GM19455 (cell line): ENCODE results near the gene KRTAP5-6.

Source experiments
- ATAC-seq: cut with Tn5 transposase; IDR thresholded peaks from one replicate; pipeline ENCODE4 v1.9.1; 2021; ENCODE audit not compliant: unreplicated experiment

Gene KRTAP5-6, protein sequence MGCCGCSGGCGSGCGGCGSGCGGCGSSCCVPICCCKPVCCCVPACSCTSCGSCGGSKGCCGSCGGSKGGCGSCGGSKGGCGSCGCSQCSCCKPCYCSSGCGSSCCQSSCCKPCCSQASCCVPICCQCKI

DNA sequence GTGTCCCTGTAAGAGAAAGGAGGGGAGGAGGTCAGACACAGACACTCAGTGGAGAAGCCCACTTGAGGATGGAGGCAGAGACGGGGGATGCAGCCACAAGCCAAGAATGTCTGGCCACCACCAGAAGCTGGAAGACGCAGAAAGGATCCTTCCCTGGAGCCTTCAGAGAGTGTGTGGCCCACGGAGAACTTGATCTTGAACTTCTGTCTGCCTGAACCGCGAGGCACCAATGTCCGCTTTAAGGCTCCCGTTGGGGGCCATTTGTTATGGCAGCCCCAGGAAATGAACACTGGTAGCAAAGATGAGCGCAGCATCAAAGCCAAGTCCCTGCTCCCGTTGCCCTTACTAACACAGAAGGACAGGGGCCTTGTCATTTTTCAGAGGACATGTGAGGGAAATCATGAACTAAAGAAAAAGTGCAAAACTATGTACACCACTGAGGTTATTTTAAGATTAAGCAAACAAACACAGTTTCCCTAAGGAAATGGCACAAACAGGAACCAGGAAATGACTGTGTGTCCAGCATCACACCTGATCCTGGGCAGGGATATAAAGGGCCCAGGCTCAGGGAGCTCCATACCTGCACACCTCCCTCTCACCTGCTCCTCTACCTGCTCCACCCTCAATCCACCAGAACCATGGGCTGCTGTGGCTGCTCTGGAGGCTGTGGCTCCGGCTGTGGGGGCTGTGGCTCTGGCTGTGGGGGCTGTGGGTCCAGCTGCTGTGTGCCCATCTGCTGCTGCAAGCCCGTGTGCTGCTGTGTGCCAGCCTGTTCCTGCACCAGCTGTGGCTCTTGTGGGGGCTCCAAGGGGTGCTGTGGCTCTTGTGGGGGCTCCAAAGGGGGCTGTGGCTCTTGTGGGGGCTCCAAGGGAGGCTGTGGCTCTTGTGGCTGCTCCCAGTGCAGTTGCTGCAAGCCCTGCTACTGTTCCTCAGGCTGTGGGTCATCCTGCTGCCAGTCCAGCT is at the start of gene KRTAP5-6:
TSS of gene KRTAP5-6 (plus strand) at position 588 of the 963 bp plus-strand sequence. CDS start at position 639, 51 bp downstream.
- no peak for ATAC-seq

DNA sequence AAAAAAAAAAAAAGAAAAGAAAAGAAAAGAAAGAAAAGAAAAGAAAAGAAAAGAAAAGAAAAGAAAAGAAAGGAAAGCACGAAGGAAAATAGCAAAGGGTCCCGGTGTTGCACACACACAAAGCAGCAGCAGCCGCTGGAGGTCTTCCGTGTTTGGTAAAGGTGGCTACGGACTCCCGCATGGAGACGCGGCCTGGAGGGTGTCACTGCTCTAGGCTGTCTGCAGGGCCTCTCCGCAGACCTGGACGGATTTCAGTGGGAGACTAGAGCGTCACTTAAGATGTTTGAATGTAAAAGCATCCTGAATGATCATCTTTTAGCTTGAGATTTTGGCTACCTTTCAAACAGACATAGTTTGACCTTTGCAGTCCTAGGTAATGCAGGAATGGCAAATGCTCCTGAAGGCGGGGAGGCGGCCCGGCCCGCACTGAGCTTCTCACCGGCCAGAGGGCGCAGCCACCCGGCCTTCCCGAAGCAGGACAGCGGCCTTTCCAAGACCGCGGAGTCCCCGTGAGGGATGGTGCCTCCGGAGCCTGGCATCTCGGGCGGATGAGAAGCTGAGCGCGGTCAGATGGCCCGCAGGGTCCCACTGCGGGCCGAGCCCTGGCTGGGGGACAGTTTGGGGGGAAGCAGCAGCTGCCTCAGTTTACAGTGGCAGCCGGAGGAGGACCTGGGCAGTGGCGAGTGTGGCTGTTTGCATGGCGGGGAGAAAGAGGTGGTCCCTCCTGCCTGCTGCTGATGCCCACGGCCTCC is 48.9 kb upstream of the KRTAP5-6 start:
- ATAC-seq: no peak

DNA sequence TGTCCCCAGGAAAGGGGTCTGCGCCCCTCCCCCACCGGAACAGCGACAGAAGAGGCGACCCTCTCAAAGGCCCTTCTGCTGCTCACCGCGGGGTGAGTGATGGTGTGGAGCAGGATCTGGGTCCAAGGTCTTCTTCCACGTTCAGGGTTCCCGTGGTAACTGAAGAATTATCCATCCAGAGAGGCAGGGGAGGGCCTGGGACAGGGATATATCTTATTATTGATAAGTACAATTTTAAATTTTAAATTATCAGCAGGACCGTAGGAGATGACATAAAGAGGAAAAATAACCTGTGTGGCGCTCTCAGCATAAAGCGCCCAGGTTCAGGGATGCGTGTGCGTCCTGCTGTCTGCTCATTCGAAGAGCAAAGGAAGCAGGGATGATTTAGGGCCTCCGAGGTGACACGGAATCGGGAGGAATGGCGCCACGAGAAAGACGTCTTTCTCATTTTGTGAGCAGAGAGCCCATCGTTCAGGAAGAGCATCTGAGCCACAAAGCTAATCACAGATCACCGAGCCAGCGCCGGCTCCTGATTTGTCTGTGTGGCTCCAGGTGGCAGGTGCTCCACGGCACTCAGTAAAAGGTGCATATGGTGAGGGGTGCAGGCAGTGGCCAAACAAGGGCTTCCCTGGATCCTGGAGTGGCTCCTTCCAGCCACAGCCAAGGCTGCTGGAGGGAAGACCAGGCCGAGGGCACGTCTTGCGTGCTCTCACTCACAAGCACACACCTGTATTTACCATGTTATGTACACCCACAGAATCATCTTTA is 48.2 kb upstream of the KRTAP5-6 start:
- ATAC-seq: no peak

DNA sequence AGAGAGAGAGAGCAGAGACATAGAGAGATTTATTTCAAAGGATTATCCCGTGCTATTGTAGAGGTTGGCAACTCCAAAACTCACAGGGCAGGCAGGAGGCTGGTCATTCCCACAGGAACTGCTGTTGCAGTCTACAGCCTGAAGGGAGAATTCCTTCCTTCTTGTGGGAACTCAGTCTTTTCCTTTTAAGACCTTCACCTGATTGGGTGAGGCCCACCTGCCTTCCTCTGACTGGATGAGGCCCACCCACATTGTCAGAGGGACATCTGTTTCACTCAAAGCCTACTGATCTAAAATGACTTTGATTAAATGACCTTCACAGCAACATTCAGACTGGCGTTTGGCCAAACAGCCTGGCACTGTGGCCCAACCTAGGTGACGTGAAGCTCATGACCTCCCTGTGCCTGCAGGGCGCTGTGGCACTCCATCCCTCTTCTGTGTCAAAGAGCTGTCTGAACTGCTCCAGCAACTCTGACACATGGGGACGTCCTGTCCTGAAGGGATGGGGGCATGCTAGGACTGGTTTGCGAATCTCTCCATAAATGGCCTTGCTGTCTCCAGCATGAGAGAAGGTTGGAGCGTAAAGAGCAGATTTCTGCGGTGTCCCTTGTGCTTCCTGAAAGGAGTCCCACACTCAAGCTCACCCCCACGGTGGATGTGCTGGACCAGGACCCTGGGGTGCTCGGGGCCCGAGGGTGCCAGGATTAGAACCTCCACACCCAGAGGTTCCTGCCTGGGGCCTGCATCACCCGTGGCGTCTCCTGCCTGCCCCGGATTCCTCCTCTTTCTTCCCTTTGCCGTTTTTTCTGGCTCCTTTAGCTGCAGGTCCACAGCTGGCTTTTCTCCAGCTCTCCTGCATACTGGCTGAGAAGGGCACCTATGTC is 46.7 kb upstream of the KRTAP5-6 start:
- ATAC-seq: no peak

DNA sequence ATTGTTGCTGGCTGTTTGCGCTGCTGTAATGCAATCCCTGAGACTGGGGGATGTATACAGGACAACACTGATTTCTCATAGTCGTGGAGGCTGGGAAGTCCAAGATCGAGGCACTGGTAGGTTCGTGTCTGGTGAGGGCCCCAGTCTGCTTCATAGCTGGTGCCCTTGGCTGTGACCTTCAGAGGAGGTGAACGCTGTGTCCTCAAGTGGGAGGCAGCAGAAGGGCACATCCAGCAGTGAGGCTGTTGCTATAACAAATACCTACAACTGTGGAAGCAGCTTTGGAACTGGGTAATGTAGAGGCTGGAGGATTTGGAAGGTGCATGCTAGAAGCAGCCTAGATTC is 46.1 kb upstream of the KRTAP5-6 start:
- ATAC-seq: no peak

DNA sequence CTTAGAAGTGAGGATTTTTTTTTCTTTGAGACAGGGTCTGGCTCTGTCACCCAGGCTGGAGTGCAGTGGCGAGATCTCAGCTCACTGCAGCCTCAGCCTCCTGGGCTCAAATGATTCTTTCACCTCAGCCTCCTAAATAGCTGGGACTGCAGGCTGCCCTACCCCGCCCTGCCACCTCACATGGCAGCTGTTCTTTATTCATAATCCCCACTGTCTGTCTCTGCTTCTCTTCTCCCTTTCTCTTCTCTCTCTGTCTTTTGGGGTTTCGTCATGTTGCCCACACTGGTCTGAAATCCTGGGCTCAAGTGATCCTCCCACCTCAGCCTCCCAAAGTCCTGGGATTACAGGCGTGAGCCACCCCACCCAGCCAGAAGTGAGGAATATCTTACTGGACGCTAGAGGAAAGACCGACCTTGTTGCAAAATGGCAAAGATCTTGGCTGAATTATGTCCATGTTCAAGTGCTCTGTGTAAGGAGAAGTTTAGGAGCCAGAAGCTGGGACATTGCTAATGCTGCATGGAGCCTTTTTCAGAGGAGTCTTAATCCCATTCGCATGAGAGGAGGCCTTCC is 45.5 kb upstream of the KRTAP5-6 start:
- no peak for ATAC-seq

DNA sequence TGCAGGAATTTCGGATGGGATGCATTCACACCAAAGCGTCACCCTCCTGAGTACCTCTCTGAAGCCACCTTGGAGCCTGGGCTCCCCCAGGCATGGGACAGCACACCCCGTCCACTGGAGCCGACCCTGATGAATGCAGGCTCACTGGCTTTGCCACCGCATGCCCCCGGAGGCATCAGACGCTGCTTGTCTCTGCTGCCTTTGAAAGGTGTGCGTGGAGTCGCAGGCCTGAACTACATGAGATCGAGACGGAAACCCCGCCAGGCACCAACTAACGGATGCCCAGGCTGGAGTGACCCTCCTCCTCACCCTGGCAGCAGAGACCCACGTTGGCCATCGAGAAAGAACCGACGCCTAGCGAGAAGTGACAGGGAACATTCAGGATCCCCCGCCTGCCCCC is 45.0 kb upstream of the KRTAP5-6 start:
- ATAC-seq: no peak

DNA sequence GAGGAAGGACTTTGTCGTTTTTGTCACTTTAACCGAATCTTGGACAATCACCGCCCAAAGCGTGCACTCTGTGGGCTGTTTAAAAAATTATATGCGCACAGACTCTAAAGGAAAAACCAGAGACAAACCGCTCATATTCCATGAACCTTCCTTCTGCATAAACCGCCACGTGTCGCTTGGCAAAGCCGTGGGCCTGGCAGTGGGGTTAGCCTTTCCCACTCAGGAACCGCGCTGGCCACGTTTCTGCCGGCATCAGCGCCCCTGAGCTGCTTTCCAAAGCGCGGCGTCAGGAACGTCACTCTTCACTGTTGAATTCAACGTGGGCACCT is 44.6 kb upstream of the KRTAP5-6 start:
- ATAC-seq: no peak

DNA sequence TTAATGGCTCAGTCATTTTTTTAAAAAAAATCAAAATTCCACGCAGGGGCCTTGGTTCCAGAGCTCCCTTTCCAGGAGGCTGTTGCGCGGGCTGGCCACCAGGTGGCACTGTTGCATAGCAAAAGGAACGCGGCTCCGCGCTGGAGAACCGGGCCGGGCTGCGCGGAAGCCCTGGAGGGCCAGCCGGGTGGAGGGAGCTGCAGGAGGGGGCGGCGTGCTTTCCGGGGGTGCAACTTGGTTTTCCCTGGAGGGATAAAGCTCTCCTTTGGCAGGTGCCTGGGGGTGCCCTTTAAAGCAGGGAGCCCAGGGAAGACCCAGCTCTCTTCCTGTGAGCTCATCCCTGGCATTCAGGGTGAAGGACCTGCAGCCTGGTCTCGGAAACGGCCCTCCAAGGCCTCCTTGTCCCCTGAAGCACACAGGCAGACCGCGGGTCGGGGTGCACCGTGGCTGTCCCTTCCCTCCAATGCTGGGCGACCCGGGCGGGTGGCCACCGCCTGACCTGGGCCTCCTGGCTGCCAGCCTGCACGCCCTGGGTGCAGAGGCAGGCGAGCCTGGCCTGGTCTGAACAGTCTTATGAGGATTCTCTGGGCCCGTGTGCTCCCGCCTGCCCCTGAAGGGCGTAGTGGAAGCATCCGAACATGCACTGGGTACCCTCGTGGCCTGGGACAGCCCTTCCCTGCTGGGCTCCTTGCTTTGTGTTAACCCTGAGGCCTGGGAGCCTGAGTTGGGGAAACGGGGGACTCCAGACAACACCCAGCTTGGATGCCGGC is 44.0 kb upstream of the KRTAP5-6 start:
- no peak for ATAC-seq

DNA sequence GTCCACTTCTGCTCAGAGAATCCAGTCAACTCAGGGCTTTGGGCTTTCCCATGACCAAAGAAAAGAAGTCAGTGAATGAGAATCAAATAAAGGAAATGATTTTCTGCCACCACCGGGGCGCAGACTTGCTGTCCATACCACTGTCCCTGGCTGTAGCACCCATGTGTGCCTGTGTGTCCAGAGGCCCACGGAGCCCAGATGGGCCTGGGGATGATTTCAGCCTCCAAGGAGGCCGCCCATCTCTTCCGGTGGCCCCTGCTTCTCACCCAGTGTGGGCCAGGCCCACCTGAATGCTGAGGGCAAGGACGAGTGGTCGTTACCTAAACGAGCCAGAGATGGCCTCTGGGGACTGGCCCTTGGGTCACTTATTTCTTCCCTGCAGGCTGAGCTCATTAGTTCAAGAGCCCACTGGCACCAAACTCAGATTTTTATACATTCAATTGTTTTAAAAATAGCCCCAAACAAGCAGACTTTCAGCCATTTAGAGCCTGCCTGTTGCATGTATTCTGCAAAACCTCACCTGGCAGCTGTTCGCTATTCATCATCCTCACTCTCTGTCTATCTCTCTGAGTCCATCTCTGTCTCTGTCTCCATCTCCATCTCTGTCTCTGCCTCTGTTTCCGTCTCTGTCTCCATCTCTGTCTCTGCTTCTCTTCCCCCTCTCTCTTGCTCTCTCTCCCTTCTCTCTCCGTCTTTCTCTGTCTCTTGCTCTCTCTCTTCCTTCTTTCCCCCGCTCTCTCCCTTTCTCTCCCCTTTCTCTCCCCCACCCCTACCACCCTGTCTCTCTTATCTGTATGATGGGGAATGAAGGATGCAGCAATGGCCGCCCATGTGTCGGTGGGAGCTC is 43.2 kb upstream of the KRTAP5-6 start:
- ATAC-seq: no peak

DNA sequence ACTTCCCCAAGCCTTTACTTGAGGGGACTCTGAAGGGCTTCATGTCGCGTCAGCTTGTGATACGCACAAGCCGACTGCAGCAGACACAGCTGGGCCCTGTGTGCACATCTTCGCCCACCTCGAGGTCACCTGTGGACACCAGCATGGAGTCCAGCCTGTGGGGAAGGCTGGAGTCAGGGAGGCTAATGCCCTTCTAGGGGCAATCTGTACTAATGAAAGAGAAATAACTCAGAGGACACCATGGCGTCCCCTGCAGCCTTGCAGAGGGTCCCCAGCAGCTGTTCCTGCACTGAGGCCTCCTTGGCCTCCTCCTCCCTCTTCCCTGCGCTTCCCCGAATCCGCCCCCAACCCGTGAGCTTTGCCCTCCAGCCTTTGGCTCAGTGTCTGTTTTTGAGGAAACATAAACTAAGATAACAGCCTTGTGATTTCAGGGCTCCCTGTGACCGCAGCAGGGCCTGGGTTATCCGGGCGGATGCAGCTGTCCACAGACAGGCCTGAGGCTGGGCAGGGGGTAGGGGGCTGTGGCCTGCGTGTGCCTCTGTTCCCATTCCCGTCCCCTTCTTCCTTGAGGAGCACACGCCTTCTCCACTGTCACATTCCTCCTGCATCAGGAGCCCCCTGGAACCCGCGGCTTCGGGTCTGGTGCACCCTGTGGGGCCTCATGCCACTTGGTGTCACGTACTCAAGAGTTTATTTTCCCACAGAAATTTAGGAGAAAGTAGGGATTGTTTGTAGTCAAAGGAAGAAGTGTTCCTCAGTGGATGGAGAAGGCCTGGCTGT is 42.4 kb upstream of the KRTAP5-6 start:
- ATAC-seq: no peak

DNA sequence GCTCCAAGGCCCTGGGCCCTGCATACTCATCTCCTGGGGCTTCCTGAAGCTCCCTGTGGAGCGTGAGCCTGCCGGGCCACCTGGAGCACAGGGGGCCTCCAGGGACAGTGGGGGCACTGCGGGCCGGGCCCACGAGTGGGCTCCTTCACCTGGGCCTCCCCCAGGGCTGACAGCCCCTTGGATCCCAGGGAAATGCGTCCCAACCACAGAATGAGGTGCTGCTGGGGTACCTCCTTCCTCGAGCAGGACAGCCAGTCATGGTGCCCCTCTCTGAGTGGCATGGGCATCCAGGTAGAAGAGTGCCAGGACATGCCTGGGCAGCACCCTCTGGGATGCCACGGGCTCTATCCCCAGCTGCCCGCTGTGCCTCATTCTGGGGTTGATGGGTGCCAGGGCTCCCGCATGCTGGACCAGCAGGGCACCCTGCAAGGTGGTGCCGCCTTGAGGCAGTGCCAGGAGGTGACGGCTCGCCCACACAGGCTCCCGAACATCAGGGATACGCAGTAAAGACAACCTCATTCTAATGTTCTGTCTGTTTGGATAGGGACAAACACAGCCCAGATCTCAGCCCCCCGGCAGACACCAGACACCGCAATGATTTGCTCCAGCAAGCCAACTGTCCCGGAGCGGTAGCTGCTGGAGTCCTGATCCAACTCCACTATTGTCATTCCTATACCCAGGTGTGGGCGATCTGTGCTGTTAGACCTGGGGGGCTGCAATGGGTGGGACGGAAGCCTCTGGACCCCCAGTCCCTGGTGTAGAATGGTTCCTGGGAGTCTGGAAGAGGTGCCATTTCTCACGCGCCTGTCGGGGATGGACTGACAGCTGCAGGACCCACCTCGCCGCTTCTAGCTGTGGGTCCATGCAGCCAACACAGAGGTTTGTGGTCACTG is 41.6 kb upstream of the KRTAP5-6 start:
- no peak for ATAC-seq

DNA sequence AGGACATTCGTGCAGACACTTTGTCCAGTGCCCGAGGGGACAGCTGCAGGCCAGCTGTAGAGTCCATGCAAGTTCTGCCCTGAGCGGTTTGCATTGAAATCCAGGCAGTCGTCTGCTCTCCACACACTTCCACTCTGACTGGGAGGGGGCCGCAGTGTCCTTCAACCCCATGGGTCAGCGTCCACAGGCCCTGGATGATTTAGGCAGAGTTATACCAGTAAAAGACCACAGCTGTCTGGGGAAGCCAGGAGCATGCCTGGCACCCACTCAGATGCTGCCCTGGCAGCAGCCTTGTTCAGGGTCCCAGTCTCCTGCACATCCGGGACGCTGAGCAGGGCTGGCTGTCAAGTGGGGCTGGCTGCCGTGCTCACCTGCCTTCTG is 40.9 kb upstream of the KRTAP5-6 start:
- no peak for ATAC-seq

DNA sequence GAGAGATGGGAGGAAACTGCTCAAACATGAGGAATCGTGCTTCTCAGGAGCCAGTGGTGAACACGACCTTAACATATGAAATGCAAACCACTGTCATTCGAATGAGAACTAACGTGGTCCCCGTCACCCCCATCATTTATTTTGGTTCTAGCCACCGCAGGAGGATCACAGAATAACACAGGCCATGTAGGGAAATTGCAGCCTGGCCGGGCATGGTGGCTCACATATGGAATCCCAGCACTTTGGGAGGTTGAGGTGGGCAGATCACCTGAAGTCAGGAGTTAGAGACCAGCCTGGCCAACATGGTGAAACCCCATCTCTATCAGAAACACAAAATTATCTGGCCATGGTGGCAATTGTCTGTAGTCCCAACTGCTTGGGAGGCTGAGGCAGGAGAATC is 40.3 kb upstream of the KRTAP5-6 start:
- ATAC-seq: no peak

DNA sequence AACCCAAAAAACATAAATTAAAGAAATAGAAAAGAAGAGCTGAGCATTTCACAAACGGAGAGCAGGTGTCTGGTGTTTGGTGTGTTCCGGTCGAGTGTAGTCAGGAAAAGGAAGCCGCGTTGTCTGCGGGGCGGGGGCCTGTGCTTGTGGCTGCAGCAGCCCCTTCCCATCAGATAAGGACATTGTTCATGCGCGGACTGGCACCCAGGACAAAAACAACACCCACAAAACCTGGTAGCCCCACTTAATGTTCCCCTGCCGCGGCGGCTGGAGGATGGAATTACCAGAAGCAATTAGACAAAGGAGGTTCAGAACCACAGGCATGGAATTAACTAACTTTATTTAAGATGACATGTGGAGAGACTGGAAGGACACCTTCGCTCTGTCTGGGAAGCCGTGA is 37.5 kb upstream of the KRTAP5-6 start:
- ATAC-seq: no peak

DNA sequence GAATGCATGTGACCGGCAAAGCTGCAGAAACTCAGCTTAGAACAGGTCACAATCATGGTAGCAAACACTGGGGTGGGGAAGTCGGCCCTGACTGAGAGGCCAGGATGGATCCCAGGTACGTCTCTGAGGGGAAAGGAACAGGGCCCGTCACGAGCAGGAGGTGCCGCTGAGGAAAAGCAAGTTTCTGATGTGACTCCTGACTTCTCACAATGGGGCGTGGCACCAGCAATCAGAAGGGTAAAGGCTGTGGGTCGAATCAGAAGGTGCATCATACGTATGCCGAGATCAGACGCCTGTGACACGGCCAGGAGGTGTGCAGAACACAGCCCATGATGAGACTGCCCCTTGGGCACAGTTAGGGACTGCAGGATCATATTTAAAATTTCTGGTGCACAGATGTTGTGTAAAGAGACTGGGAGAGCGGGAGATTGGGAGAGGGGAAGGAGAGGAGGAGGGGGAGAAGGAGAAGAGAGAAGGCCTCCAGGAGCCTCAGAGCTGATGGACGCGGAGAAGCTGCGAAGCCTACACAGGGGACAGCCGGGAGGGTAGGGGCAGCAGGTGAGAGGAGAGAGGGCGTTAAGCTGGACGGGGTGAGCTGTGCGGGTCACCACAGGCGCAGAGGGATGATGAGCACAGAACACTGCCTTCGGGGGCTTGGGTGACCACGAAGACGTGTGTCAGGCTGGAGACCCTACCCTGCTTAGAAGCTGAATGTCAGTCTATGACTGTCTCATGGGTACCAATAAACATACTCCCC is 36.7 kb upstream of the KRTAP5-6 start:
- ATAC-seq: no peak
